Kidney epithelial cell (primary cell): ENCODE results near the gene GPA33. TPM values are rescaled to one million over a fixed set of nuclear protein-coding genes. Genes with fewer than 3 reads are reported as not detected.

Experiments used
- DNase-seq: peaks from one replicate; pipeline ENCODE4 v3.0.0-alpha.2; 2010; ENCODE audit warnings: low read depth
- H3K27me3 ChIP-seq: 2 replicates; pipeline ENCODE4 v1.6.0; 2011; ENCODE audit warnings: low read length; ENCODE audit not compliant: control insufficient read depth, insufficient read depth
- H3K36me3 ChIP-seq: 2 replicates; pipeline ENCODE4 v1.5.1; 2011; ENCODE audit warnings: low read length; ENCODE audit not compliant: control insufficient read depth, insufficient read depth
- H3K4me3 ChIP-seq: 2 replicates; pipeline ENCODE4 v1.5.1; 2011; ENCODE audit warnings: low read depth, mild to moderate bottlenecking, control low read depth, low read length
- total RNA-seq: library from RNA; depleted of rRNA; stranded (reverse); fragments of >200 nt; gene quantifications from 2 replicates; pipeline ENCODE4 v1.2.3, GENCODE V29; 2015
- TF ChIP-seq, protein P1 (sequence below): IDR thresholded peaks from 2 replicates; pipeline ENCODE4 v1.5.1; 2011; ENCODE audit warnings: mild to moderate bottlenecking, moderate library complexity, low read length, control low read depth, inconsistent platforms; ENCODE audit not compliant: insufficient read depth, poor library complexity, severe bottlenecking

Gene GPA33
- total RNA-seq, 1 donor from 2014 or later, result not detected

DNA sequence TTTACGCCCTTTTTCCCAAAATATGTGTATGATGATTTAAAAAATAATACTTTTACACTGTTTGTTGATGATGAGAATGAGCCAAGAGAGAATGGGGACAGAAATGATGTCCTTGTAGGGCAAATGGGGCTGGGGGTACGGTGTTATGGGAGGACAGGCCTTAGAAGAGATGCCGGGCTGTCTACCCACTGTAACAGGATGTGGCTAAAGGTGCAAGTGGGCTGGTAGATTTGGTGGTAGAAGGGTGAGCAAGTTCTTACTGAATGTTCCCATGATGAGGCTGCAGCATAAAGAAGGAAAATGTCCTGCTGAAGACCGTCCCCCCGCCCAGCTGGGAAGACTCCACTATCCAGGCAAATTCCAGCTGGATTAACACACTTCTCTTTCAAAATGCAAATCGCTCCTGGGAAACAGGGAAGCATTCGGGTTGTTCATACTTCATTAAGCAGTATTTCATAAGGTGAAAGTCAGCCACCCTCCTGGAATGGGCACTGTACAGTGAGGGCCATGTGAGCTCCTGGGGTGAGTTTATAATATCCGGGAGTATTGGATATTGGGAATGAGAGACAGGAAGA is 14.0 kb downstream of the GPA33 start:
- TF ChIP-seq, protein P1, sequence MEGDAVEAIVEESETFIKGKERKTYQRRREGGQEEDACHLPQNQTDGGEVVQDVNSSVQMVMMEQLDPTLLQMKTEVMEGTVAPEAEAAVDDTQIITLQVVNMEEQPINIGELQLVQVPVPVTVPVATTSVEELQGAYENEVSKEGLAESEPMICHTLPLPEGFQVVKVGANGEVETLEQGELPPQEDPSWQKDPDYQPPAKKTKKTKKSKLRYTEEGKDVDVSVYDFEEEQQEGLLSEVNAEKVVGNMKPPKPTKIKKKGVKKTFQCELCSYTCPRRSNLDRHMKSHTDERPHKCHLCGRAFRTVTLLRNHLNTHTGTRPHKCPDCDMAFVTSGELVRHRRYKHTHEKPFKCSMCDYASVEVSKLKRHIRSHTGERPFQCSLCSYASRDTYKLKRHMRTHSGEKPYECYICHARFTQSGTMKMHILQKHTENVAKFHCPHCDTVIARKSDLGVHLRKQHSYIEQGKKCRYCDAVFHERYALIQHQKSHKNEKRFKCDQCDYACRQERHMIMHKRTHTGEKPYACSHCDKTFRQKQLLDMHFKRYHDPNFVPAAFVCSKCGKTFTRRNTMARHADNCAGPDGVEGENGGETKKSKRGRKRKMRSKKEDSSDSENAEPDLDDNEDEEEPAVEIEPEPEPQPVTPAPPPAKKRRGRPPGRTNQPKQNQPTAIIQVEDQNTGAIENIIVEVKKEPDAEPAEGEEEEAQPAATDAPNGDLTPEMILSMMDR, result no peak
- Histone ChIP-seq H3K27me3 (no peaks in the 10 kb centered on the region), H3K36me3 (no peaks in the 10 kb centered on the region), H3K4me3 (no peak overlapping the region)
- DNase-seq, result peak; percentile 65

DNA sequence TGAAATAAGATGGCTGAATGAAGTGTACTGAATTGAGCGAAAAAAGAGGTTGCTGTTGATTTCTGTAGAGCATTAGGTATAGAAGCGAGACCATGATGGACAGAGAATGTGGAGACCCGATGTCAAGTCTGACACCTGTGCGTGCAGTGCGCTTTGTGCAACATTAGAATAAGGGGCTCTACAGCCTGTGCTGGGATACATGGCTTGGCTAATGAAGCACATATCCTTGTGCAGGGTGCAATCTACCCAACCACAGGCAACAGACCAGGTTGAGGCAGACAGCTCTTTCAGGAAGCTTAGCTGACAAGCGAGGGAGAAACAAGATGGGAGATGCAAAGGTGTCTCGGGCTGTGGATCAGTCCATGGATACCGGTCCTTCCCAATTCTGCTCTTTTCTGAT is 18.9 kb downstream of the GPA33 start:
- H3K36me3 ChIP-seq, result no peaks in the 10 kb centered on the region
- TF ChIP-seq, protein P1, result no peak
- no peaks in the 10 kb centered on the region for H3K27me3 ChIP-seq
- no peak overlapping the region for H3K4me3 ChIP-seq
- no peak for DNase-seq

DNA sequence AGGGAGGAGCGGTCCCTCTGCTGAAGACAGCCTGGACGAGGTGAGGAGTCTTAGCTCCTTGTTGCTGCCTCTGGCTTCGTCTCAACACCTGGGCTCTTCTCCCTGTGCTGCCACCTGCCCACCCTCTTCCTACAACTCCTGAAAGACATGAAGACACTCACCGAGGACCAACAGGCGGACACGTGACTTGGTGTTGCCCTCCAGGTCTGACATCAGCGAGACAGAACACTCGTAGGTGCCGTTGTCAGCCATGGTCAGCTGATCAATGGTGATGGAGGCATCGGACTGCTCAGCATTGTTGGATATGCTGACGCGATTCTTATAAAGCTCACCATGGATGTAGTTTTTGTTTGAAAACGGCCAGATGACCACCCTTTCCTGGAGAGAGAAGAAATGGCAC is 21.4 kb downstream of the GPA33 start:
- Histone ChIP-seq H3K27me3 (no peaks in the 10 kb centered on the region), H3K36me3 (no peaks in the 10 kb centered on the region), H3K4me3 (no peak overlapping the region)
- TF ChIP-seq, protein P1, result no peak
- DNase-seq, result no peak

DNA sequence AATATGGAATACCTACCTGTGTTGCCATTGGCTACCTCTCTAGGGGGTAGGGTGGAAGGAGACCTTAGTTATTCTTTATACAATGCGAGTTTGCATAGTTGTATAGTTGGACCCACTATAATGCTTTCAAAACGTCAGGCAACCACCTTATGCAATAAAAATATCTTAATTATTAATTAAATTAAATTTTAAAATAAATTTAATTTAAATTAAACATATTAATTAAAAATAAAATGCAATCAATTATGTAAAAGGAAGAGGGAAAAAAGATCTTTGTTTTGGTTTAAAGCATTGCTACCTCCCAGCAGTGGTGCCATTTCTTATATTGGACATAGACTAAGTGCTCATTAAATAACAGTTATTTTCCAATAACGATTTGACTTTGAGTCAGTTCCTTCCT is 22.3 kb downstream of the GPA33 start:
- TF ChIP-seq, protein P1, result no peak
- Histone ChIP-seq H3K4me3 (no peak overlapping the region), H3K36me3 (no peaks in the 10 kb centered on the region), H3K27me3 (no peaks in the 10 kb centered on the region)
- DNase-seq, result no peak

DNA sequence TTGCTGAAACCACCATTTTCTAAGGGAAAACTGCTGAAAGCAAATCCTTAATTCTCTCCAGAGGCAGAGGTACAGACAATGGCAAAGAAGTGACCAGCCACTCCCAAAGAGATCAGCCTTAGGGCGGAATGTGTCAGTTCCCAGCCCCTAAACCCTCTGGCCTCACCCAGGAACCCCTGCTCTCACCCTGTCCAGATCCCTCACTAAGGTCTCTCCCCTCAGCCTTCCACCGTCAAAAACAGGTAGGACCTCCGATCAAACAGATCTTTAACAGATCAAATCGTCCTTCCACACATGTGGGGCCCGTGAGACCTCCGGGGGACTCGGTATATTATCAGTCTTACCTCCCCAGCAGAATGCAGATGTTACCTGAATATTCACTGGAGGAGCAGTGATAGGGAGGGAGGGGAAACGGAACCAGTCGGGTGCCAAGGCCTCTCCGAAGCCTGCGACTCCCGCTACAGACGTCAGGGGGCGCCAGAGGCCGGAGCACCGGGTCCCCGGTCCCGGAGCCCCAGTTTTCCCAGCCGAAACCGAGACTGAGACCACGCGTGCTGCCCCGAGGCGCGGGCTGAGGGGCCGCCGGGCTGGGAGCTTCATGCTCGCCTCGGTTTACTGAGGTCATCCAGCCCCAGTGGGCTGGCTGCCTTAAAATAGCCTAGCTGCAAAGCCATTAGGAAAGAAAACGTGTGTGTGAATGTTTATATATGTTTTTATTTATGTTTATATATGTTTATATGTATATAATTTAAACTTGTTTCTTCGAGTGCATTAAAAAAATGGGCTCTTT is 23.6 kb downstream of the GPA33 start:
- TF ChIP-seq, protein P1, result peak; percentile 93
- Histone ChIP-seq H3K4me3 (no peak overlapping the region), H3K27me3 (no peaks in the 10 kb centered on the region), H3K36me3 (no peaks in the 10 kb centered on the region)
- no peak for DNase-seq
